Transverse colon (tissue), 4 donors: ENCODE data around the gene ADPRHL1. TPM values are rescaled to one million over a fixed set of nuclear protein-coding genes. Genes with fewer than 3 reads are reported as not detected.

Experiments used
- DNase-seq: peaks from one replicate; pipeline ENCODE4 v3.0.0-alpha.2; 2019
- H3K27ac ChIP-seq, 4 donors: fragments of 200-600 bp; sonication (generic); 2 replicates each; pipeline ENCODE4 v1.5.1; 2016 to 2018; ENCODE audit warnings: inconsistent platforms in 4 of 4
- H3K27me3 ChIP-seq: fragments of 200-600 bp; sonication (generic); 2 replicates; pipeline ENCODE4 v1.5.1; 2017; ENCODE audit warnings: inconsistent platforms
- H3K36me3 ChIP-seq, 4 donors: fragments of 200-600 bp; sonication (generic); 2 replicates each; pipeline ENCODE4 v1.5.1; 2017 to 2019; ENCODE audit warnings: inconsistent platforms in 4 of 4
- H3K4me1 ChIP-seq, 4 donors: fragments of 200-600 bp; sonication (generic); 2 replicates each; pipeline ENCODE4 v1.5.1; 2017 to 2020; ENCODE audit warnings: inconsistent platforms in 4 of 4
- H3K4me3 ChIP-seq, 4 donors: fragments of 200-600 bp; sonication (generic); 1 replicate in 1 of 4; 2 replicates in 3 of 4; pipeline versions ENCODE4 v1.5.1 to v1.6.1; 2017 to 2019; ENCODE audit warnings: inconsistent platforms in 4 of 4
- H3K9me3 ChIP-seq, 2 donors: fragments of 200-600 bp; sonication (generic); 2 replicates each; pipeline ENCODE4 v1.5.1; 2017 to 2019; ENCODE audit warnings: inconsistent platforms in 2 of 2
- CTCF ChIP-seq, 5 experiments: fragments of 200-600 bp in 3 of 5; fragments of 450-650 bp in 2 of 5; sonication (generic) in 3 of 5; IDR thresholded peaks; 1 replicate in 2 of 5; 2 replicates in 3 of 5; pipeline ENCODE4 v1.5.1; 2016 to 2017; ENCODE audit warnings: antibody characterized with exemption in 5 of 5, inconsistent platforms in 3 of 5, mild to moderate bottlenecking in 2 of 5, moderate library complexity in 1 of 5
- EP300 ChIP-seq: sonication (generic); formaldehyde crosslinking; IDR thresholded peaks from one replicate; pipeline ENCODE4 v1.6.1; 2017; ENCODE audit warnings: antibody characterized with exemption, low read depth
- POLR2A ChIP-seq: fragments of 450-650 bp; IDR thresholded peaks from one replicate; pipeline ENCODE4 v1.6.1; 2016; ENCODE audit warnings: antibody characterized with exemption, mild to moderate bottlenecking, moderate library complexity
- POLR2AphosphoS5 ChIP-seq, 3 donors: sonication (generic); formaldehyde crosslinking; IDR thresholded peaks; one replicate each; pipeline ENCODE4 v1.6.1; 2016; ENCODE audit warnings: antibody characterized with exemption in 3 of 3
- WGBS, 2 donors: methylation state at CpG; one replicate each; pipeline ENCODE4 v1.1.5; 2018; ENCODE audit warnings: low coverage in 1 of 2; 5-methylcytosine and 5-hydroxymethylcytosine counted together
- in situ Hi-C, 4 donors: fragments of 200-750 bp; cut with MboI; loops; one replicate each; pipeline versions ENCODE4 v1.15.0 to v1.15.1; 2017; ENCODE audit warnings: low sequenced_read_pairs in 3 of 4, low pct_ligation_motif_present in 1 of 4, low pct_unique_long_range_greater_than_20kb in 1 of 4
- intact Hi-C: fragments of 100-400 bp; cut with DNase I; formaldehyde crosslinking; loops from one replicate; pipeline ENCODE4 v1.15.1; 2023; ENCODE audit warnings: low total_unique reads
- total RNA-seq, 4 donors: library from RNA; depleted of rRNA; stranded (reverse); fragments of >200 nt; gene quantifications; one replicate each; pipeline ENCODE4 v1.1.0, GENCODE V29; 2016

Gene ADPRHL1
- total RNA-seq, 4 donors from 2014 or later = 4.1 to 10.2 (median 5.9) TPM

- intact Hi-C loops = no loop called here
- H3K4me1 ChIP-seq = peaks cover 4 to 26% (median 13%) of the 10 kb centered on the region in 4 donors
- H3K4me3 ChIP-seq = no peak overlapping the region
- no peaks in the 10 kb centered on the region for H3K36me3 ChIP-seq
- DNase-seq = no peak
- TF ChIP-seq CTCF (IDR thresholded peaks at IDR 0.05) = no peak
- no peak for TF ChIP-seq POLR2A
- no peak for TF ChIP-seq EP300
- TF ChIP-seq POLR2AphosphoS5 (IDR thresholded peaks at IDR 0.05) = no peak
- H3K27ac ChIP-seq = no peak overlapping the region
- H3K9me3 ChIP-seq = no peaks in the 10 kb centered on the region
- in situ Hi-C loops = no loop called here
- 85 to 95% methylated on average over 9 to 13 of the region's 13 CpGs for WGBS, 2 donors
- H3K27me3 ChIP-seq = no peaks in the 10 kb centered on the region
Observed at GRCh38 chr13:113485545-113485944, 32.3 kb upstream of the ADPRHL1 start.

GRCh38 chr13:113483504-113484293 lies 30.4 kb upstream of the ADPRHL1 start:
- H3K27me3 ChIP-seq = no peaks in the 10 kb centered on the region
- intact Hi-C loops = no loop called here
- peaks cover 0 to 13% (median 2%) of the 10 kb centered on the region in 4 donors for H3K4me1 ChIP-seq
- in situ Hi-C loops = no loop called here
- TF ChIP-seq POLR2A (no peak), EP300 (no peak), CTCF (IDR thresholded peaks at IDR 0.05) (no peak), POLR2AphosphoS5 (IDR thresholded peaks at IDR 0.05) (no peak)
- peak overlapping the region in 1 of 4 donors; percentile 10 for H3K27ac ChIP-seq
- no peak for DNase-seq
- H3K9me3 ChIP-seq = no peaks in the 10 kb centered on the region
- H3K36me3 ChIP-seq = peaks cover 0 to 9% (median 2%) of the 10 kb centered on the region in 4 donors
- WGBS, 2 donors = 94 to 100% methylated on average over 2 to 36 of the region's 36 CpGs
- H3K4me3 ChIP-seq = no peak overlapping the region

- no peak for DNase-seq
- Histone ChIP-seq H3K9me3 (no peaks in the 10 kb centered on the region), H3K27me3 (no peaks in the 10 kb centered on the region), H3K27ac (no peak overlapping the region), H3K36me3 (peaks cover 0 to 15% (median 5%) of the 10 kb centered on the region in 4 donors), H3K4me3 (no peak overlapping the region), H3K4me1 (peaks cover 0 to 7% (median under 1%) of the 10 kb centered on the region in 4 donors)
- in situ Hi-C loops = no loop called here
- TF ChIP-seq EP300 (no peak), POLR2A (no peak), POLR2AphosphoS5 (IDR thresholded peaks at IDR 0.05) (no peak), CTCF (IDR thresholded peaks at IDR 0.05) (no peak)
- 92% methylated on average over 7 of the region's 7 CpGs; no CpG with 5 or more reads in 1 of the 2 donors for WGBS, 2 donors
- intact Hi-C loops = no loop called here
Observed at GRCh38 chr13:113483081-113483480, 29.8 kb upstream of the ADPRHL1 start.

GRCh38 chr13:113479179-113479578 lies 25.9 kb upstream of the ADPRHL1 start:
- TF ChIP-seq CTCF (IDR thresholded peaks at IDR 0.05) (no peak), POLR2AphosphoS5 (IDR thresholded peaks at IDR 0.05) (no peak), POLR2A (no peak), EP300 (no peak)
- H3K27me3 ChIP-seq = no peaks in the 10 kb centered on the region
- peaks cover 0 to 6% (median 0%) of the 10 kb centered on the region in 4 donors for H3K4me1 ChIP-seq
- peaks cover 0 to 31% (median 13%) of the 10 kb centered on the region in 4 donors for H3K36me3 ChIP-seq
- no peak overlapping the region for H3K4me3 ChIP-seq
- no peak for DNase-seq
- WGBS, 2 donors = 65 to 93% methylated on average over 3 to 4 of the region's 4 CpGs
- no peaks in the 10 kb centered on the region for H3K9me3 ChIP-seq
- in situ Hi-C loops = no loop called here
- intact Hi-C loops = no loop called here
- no peak overlapping the region for H3K27ac ChIP-seq
